HepG2 (cell line): Measurements from ENCODE around the gene ANKRD65. TPM values are rescaled to one million over a fixed set of nuclear protein-coding genes. Genes with fewer than 3 reads are reported as not detected.

ENCODE experiments used
- ARHGAP35 ChIP-seq: sonication (generic); formaldehyde crosslinking; IDR thresholded peaks from 2 replicates; pipeline ENCODE4 v1.9.0; 2022; ENCODE audit warnings: mild to moderate bottlenecking, inconsistent platforms, moderate library complexity, missing genetic modification reagents, borderline replicate concordance
- BATF2 ChIP-seq: sonication (generic); formaldehyde crosslinking; IDR thresholded peaks from 2 replicates; pipeline ENCODE4 v1.8.0; 2022; ENCODE audit warnings: mild to moderate bottlenecking, missing genetic modification reagents, moderate library complexity
- FOXO4 ChIP-seq: sonication (generic); formaldehyde crosslinking; conservative IDR thresholded peaks from 2 replicates; pipeline ENCODE4 v1.8.1; 2023; ENCODE audit warnings: missing genetic modification reagents
- FOXP4 ChIP-seq: sonication (generic); formaldehyde crosslinking; IDR thresholded peaks from 2 replicates; pipeline ENCODE4 v1.4.0; 2020; ENCODE audit warnings: missing genetic modification reagents
- KAT2B ChIP-seq: fragments of 150-350 bp; IDR thresholded peaks from 2 replicates; pipeline ENCODE4 v1.6.1; 2014; ENCODE audit warnings: low read depth, low read length, borderline replicate concordance
- KLF16 ChIP-seq, 2 experiments: sonication (generic) in 1 of 2; formaldehyde crosslinking in 1 of 2; IDR thresholded peaks; 2 replicates each; pipeline versions ENCODE4 v1.6.1 to v1.8.0; 2016 to 2023; ENCODE audit warnings: missing genetic modification reagents in 2 of 2, missing compliant biosample characterization in 1 of 2
- MEIS1 ChIP-seq: sonication (generic); formaldehyde crosslinking; IDR thresholded peaks from 2 replicates; pipeline ENCODE4 v1.9.0; 2021; ENCODE audit warnings: mild to moderate bottlenecking, missing genetic modification reagents, moderate library complexity, borderline replicate concordance
- NAIF1 ChIP-seq: sonication (generic); formaldehyde crosslinking; IDR thresholded peaks from 2 replicates; pipeline ENCODE4 v1.5.0; 2020; ENCODE audit warnings: mild to moderate bottlenecking, missing genetic modification reagents, borderline replicate concordance
- POLR2AphosphoS5 ChIP-seq: IDR thresholded peaks from 2 replicates; pipeline ENCODE4 v1.6.1; 2012; ENCODE audit warnings: low read depth, low read length
- RFX5 ChIP-seq: IDR thresholded peaks from 2 replicates; pipeline ENCODE4 v1.6.1; 2011; ENCODE audit warnings: low read depth, low read length, improper control_type of control experiment
- RFXAP ChIP-seq: sonication (generic); formaldehyde crosslinking; IDR thresholded peaks from 2 replicates; pipeline ENCODE4 v1.4.0; 2020; ENCODE audit warnings: missing genetic modification reagents, borderline replicate concordance
- ZNF136 ChIP-seq: sonication (generic); formaldehyde crosslinking; IDR thresholded peaks from 2 replicates; pipeline ENCODE4 v1.8.1; 2022; ENCODE audit warnings: low read depth, mild to moderate bottlenecking, moderate library complexity, missing genetic modification reagents
- ZNF280D ChIP-seq: sonication (generic); formaldehyde crosslinking; IDR thresholded peaks from 2 replicates; pipeline ENCODE4 v1.5.1; 2020; ENCODE audit warnings: mild to moderate bottlenecking, missing genetic modification reagents
- ZNF33B ChIP-seq: sonication (generic); formaldehyde crosslinking; IDR thresholded peaks from 2 replicates; pipeline ENCODE4 v1.5.1; 2020; ENCODE audit warnings: mild to moderate bottlenecking, missing genetic modification reagents
- ZNF468 ChIP-seq: sonication (generic); formaldehyde crosslinking; IDR thresholded peaks from 2 replicates; pipeline ENCODE4 v1.8.0; 2022; ENCODE audit warnings: mild to moderate bottlenecking, moderate library complexity, missing genetic modification reagents
- ZNF639 ChIP-seq: conservative IDR thresholded peaks from 2 replicates; pipeline ENCODE4 v1.6.1; 2018; ENCODE audit warnings: missing genetic modification reagents
- ZNF792 ChIP-seq: IDR thresholded peaks from 2 replicates; pipeline ENCODE4 v1.6.1; 2016
- ZNF816 ChIP-seq: sonication (generic); formaldehyde crosslinking; IDR thresholded peaks from 2 replicates; pipeline ENCODE4 v1.8.0; 2022; ENCODE audit warnings: missing genetic modification reagents, mild to moderate bottlenecking, borderline replicate concordance
- polyA plus RNA-seq, 8 experiments: library from polyadenylated mRNA; depleted of rRNA in 3 of 8; stranded (reverse) in 7 of 8; unstranded in 1 of 8; fragments of >200 nt; fragmentation: Illumina TruSeq in 4 of 8; extraction: Trizol in 4 of 8; gene quantifications; 2 replicates each; pipeline versions ENCODE4 v1.2.1 to v1.2.3, GENCODE V29; 2011 to 2016; ENCODE audit warnings: low read depth in 4 of 8, missing spikeins in 1 of 8, mixed read lengths in 1 of 8; ENCODE audit not compliant: insufficient read depth in 1 of 8
- total RNA-seq, 5 experiments: library from RNA; depleted of rRNA; stranded (reverse); fragments of >200 nt; fragmentation: Illumina TruSeq; extraction: Trizol; gene quantifications; 2 replicates each; pipeline ENCODE4 v1.2.3, GENCODE V29; 2016; ENCODE audit warnings: low read depth in 1 of 5

The ANKRD65 gene
- total and polyA plus RNA-seq, 2 of the 13 experiments (the other 11 are each of a cell fraction or from before 2014, with no cell fraction given) = 12.1 to 30.1 TPM

- TF ChIP-seq FOXP4 (CRISPR knock-in tag) = peak; percentile 4; the same call in 1 of the 2 replicates
- no peak for TF ChIP-seq KAT2B
- 0 out of 2 replicates have a peak, but pooled peaks have one; percentile 52 for TF ChIP-seq FOXO4 (CRISPR knock-in tag)
- no peak for TF ChIP-seq ARHGAP35
- TF ChIP-seq ZNF136 (CRISPR knock-in tag) = no peak
- TF ChIP-seq KLF16 (CRISPR knock-in tag; IDR thresholded peaks at IDR 0.05) = peak in 1 of 2 experiments; percentile 9; a peak in 1 of 4 replicates
- TF ChIP-seq NAIF1 (CRISPR knock-in tag) = no peak; the same call in 1 of the 2 replicates
- TF ChIP-seq BATF2 (CRISPR knock-in tag) = peak; percentile 2; the same call in 1 of the 2 replicates
- TF ChIP-seq MEIS1 (CRISPR knock-in tag) = no peak
- TF ChIP-seq POLR2AphosphoS5 = no peak; the same call in 1 of the 2 replicates
- TF ChIP-seq RFX5 = no peak
- TF ChIP-seq ZNF792 (CRISPR knock-in tag) = no peak
- 0 out of 2 replicates have a peak, but pooled peaks have one; percentile 27 for TF ChIP-seq ZNF468 (CRISPR knock-in tag)
- no peak for TF ChIP-seq ZNF639 (CRISPR knock-in tag)
- TF ChIP-seq ZNF816 (CRISPR knock-in tag) = no peak
- TF ChIP-seq ZNF280D (CRISPR knock-in tag) = no peak
- no peak for TF ChIP-seq RFXAP (CRISPR knock-in tag)
- TF ChIP-seq ZNF33B (CRISPR knock-in tag) = no peak
These were observed 11.3 kb upstream of the ANKRD65 start (continued) for GRCh38 chr1:1432274-1432950.
